K562 (cell line): Measurements from ENCODE around the gene KLF17. TPM values are rescaled to one million over a fixed set of nuclear protein-coding genes. Genes with fewer than 3 reads are reported as not detected.

ENCODE experiments used
- ATAC-seq: fragments of 200-7000 bp; cut with Tn5 transposase; 3 replicates; pipeline ENCODE4 v1.9.1; 2020; ENCODE audit warnings: moderate library complexity
- BruUV-seq: library from RNA; stranded (reverse); fragments of 400-500 nt; replicated peaks from 2 replicates; lab custom pipeline; 2021; lab: Mats Ljungman, UMichigan
- CTCF ChIA-PET: fragments of 300-600 bp; formaldehyde crosslinking; extraction: SDS; loops from one replicate; lab custom pipeline; 2021; ENCODE audit warnings: low intra/inter-chr PET ratio; lab: Yijun Ruan, JAX
- POLR2A ChIA-PET: fragments of 300-600, 350-650 bp; sonication (Branson Sonifier 250); formaldehyde crosslinking; extraction: SDS; loops from one replicate; lab custom pipeline; 2021; ENCODE audit warnings: antibody characterized with exemption, inconsistent platforms; lab: Yijun Ruan, JAX
- DNase-seq, 4 experiments: peaks; one replicate each; pipeline versions ENCODE4 v3.0.0 to v3.0.0-alpha.2; 2011 to 2018; ENCODE audit warnings: low spot score in 3 of 4, mixed read lengths in 3 of 4; ENCODE audit errors: extremely low read depth in 1 of 4
- FAIRE-seq: peaks from 2 replicates; lab custom pipeline; 2011; peaks lifted over from hg19 to GRCh38; lab: Jason Lieb, UNC
- H2AFZ ChIP-seq: 2 replicates; pipeline ENCODE4 v1.6.0; 2011; ENCODE audit warnings: low read depth, low read length, control low read depth, inconsistent platforms
- H3K27ac ChIP-seq: fragments of 200-600 bp; 3 replicates; pipeline ENCODE4 v1.8.0; 2011; ENCODE audit warnings: low read depth, mild to moderate bottlenecking, control low read depth, inconsistent platforms, low read length, moderate library complexity, mixed read lengths; ENCODE audit errors: extremely low read depth
- H3K27me3 ChIP-seq, 2 experiments: fragments of 300-600 bp in 1 of 2; 2 replicates in 1 of 2; 3 replicates in 1 of 2; pipeline versions ENCODE4 v1.6.0 to v1.8.0; 2011; ENCODE audit warnings: inconsistent platforms in 2 of 2, low read length in 2 of 2, mild to moderate bottlenecking in 1 of 2, mixed read lengths in 1 of 2, moderate library complexity in 1 of 2; ENCODE audit not compliant: control insufficient read depth in 2 of 2, insufficient read depth in 2 of 2
- H3K36me3 ChIP-seq: fragments of 300-600 bp; 3 replicates; pipeline ENCODE4 v1.8.0; 2011; ENCODE audit warnings: mild to moderate bottlenecking, low read length, inconsistent platforms; ENCODE audit not compliant: control insufficient read depth, insufficient read depth
- H3K4me1 ChIP-seq, 2 experiments: fragments of 200-600 bp in 1 of 2; replicated peaks in 1 of 2; 2 replicates in 1 of 2; 3 replicates in 1 of 2; pipeline versions ENCODE4 v1.5.1 to v1.8.0; 2011; ENCODE audit warnings: inconsistent platforms in 2 of 2, low read length in 2 of 2, mild to moderate bottlenecking in 1 of 2, mixed read lengths in 1 of 2, moderate library complexity in 1 of 2; ENCODE audit not compliant: control insufficient read depth in 2 of 2, insufficient read depth in 2 of 2
- H3K4me2 ChIP-seq: 2 replicates; pipeline ENCODE4 v1.6.1; 2011; ENCODE audit warnings: low read length, control low read depth, inconsistent platforms, mixed read lengths; ENCODE audit not compliant: insufficient read depth
- H3K4me3 ChIP-seq: fragments of 200-600 bp; sonication (generic), shearing (Covaris generic); 2 replicates; pipeline ENCODE4 v1.5.1; 2016; ENCODE audit warnings: control low read depth, inconsistent platforms
- H3K79me2 ChIP-seq: fragments of 200-600 bp; 3 replicates; pipeline ENCODE4 v1.8.0; 2011; ENCODE audit warnings: low read length, inconsistent platforms; ENCODE audit not compliant: control insufficient read depth, insufficient read depth
- H3K9ac ChIP-seq, 2 experiments: 2 replicates each; pipeline versions ENCODE4 v1.6.0 to v1.6.1; 2011; ENCODE audit warnings: low read depth in 2 of 2, low read length in 2 of 2, control low read depth in 1 of 2, inconsistent platforms in 1 of 2, mild to moderate bottlenecking in 1 of 2, mixed read lengths in 1 of 2; ENCODE audit not compliant: insufficient read depth in 1 of 2
- H3K9me1 ChIP-seq: one replicate; pipeline ENCODE4 v1.6.0; 2011; ENCODE audit warnings: inconsistent platforms, mild to moderate bottlenecking, low read length, moderate library complexity; ENCODE audit not compliant: control insufficient read depth, insufficient read depth
- H3K9me3 ChIP-seq: replicated peaks from 2 replicates; pipeline ENCODE4 v1.5.1; 2011; ENCODE audit warnings: low read depth, low read length, inconsistent platforms; ENCODE audit not compliant: control insufficient read depth, insufficient read depth
- H4K20me1 ChIP-seq: replicated peaks from 2 replicates; pipeline ENCODE4 v1.6.1; 2011; ENCODE audit warnings: low read length, inconsistent platforms, mixed read lengths; ENCODE audit not compliant: control insufficient read depth, insufficient read depth
- CBX8 ChIP-seq: fragments of 200-600 bp; sonication (generic); IDR thresholded peaks from 2 replicates; pipeline ENCODE4 v1.6.1; 2012; ENCODE audit warnings: borderline replicate concordance, mixed run types, low read depth, mild to moderate bottlenecking, moderate library complexity, mixed read lengths, low read length, control low read depth, inconsistent platforms; ENCODE audit not compliant: poor library complexity, severe bottlenecking; ENCODE audit errors: extremely low read depth
- ESRRB ChIP-seq: fragments of 250-450 bp; sonication (Bioruptor Pico); IDR thresholded peaks from 2 replicates; pipeline ENCODE4 v1.5.0; 2020; ENCODE audit warnings: mild to moderate bottlenecking, moderate library complexity, borderline replicate concordance
- MCM2 ChIP-seq: fragments of 450-650 bp; IDR thresholded peaks from 2 replicates; pipeline ENCODE4 v1.6.1; 2017; ENCODE audit warnings: low read depth, mild to moderate bottlenecking
- NELFE ChIP-seq: IDR thresholded peaks from 2 replicates; pipeline ENCODE4 v1.6.1; 2011; ENCODE audit warnings: mild to moderate bottlenecking; ENCODE audit not compliant: insufficient read depth, insufficient read length
- NFYB ChIP-seq: IDR thresholded peaks from 2 replicates; pipeline ENCODE4 v1.6.1; 2011; ENCODE audit warnings: mild to moderate bottlenecking, moderate library complexity; ENCODE audit not compliant: insufficient read length; ENCODE audit errors: extremely low read depth
- SMARCC2 ChIP-seq: fragments of 450-650 bp; IDR thresholded peaks from 2 replicates; pipeline ENCODE4 v1.6.1; 2017; ENCODE audit warnings: antibody characterized with exemption, moderate library complexity, mild to moderate bottlenecking, low read depth
- SPI1 ChIP-seq: IDR thresholded peaks from 2 replicates; pipeline ENCODE4 v1.6.1; 2011; ENCODE audit warnings: low read depth, low read length, control low read depth, borderline replicate concordance
- SRSF7 ChIP-seq: fragments of 200-400 bp; formaldehyde crosslinking; optimal IDR thresholded peaks from 2 replicates; pipeline ENCODE3; 2017; ENCODE audit warnings: mild to moderate bottlenecking, low read depth, low read length
- ZBTB17 ChIP-seq: fragments of 450-650 bp; formaldehyde crosslinking; IDR thresholded peaks from 2 replicates; pipeline ENCODE4 v1.4.0; 2020; ENCODE audit warnings: mild to moderate bottlenecking
- ZBTB7A ChIP-seq: IDR thresholded peaks from 2 replicates; pipeline ENCODE4 v1.6.1; 2011; ENCODE audit warnings: low read depth, mild to moderate bottlenecking, low read length, moderate library complexity, borderline replicate concordance; ENCODE audit not compliant: control insufficient read depth
- ZNF253 ChIP-seq: fragments of 250-450 bp; sonication (Bioruptor Pico); conservative IDR thresholded peaks from 2 replicates; pipeline ENCODE4 v1.6.1; 2021; ENCODE audit warnings: mild to moderate bottlenecking
- ZNF347 ChIP-seq: fragments of 450-650 bp; formaldehyde crosslinking; IDR thresholded peaks from 2 replicates; pipeline ENCODE4 v1.4.0; 2020; ENCODE audit warnings: low read depth, mild to moderate bottlenecking, moderate library complexity
- ZSCAN29 ChIP-seq: fragments of 450-650 bp; IDR thresholded peaks from 2 replicates; pipeline ENCODE4 v1.6.1; 2017
- WGBS: fragments of 100-300 bp; shearing (Covaris generic); methylation state at CpG from one replicate; pipeline ENCODE4 v1.1.6; 2016; ENCODE audit warnings: low coverage, mixed read lengths; ENCODE audit not compliant: insufficient coverage; ENCODE audit errors: missing lambda C conversion rate; 5-methylcytosine and 5-hydroxymethylcytosine counted together
- in situ Hi-C: fragments of 300-500 bp; cut with MboI; formaldehyde crosslinking; loops from 4 replicates; pipeline ENCODE4 v1.15.0; 2018; ENCODE audit warnings: inconsistent platforms, mixed read lengths
- intact Hi-C: fragments of 100-400 bp; cut with micrococcal nuclease; formaldehyde crosslinking; loops from 2 replicates; pipeline ENCODE4 v1.14.2; 2022
- polyA plus RNA-seq, 8 experiments: library from polyadenylated mRNA; depleted of rRNA in 4 of 8; stranded (reverse) in 5 of 8; unstranded in 3 of 8; fragments of >200 nt; fragmentation: Nextera tagmentation in 2 of 8; fragmentation: Illumina TruSeq in 1 of 8; extraction: Ambion mirVana in 2 of 8; extraction: Trizol in 1 of 8; gene quantifications; 2 replicates each; pipeline versions ENCODE4 v1.2.1 to v1.2.3, GENCODE V29; 2011 to 2014; ENCODE audit warnings: inconsistent platforms in 1 of 8, missing spikeins in 1 of 8
- total RNA-seq, 7 experiments: library from RNA; depleted of rRNA in 6 of 7; stranded (reverse); fragments of >200 nt in 6 of 7; fragmentation: Illumina TruSeq in 2 of 7; extraction: Trizol in 2 of 7; gene quantifications; 2 replicates each; pipeline versions ENCODE4 v1.2.1 to v1.2.3, GENCODE V29; 2011 to 2021; ENCODE audit warnings: low replicate concordance in 1 of 7
- TF ChIP-seq, protein P1 (sequence below): sonication (generic); formaldehyde crosslinking; IDR thresholded peaks from 2 replicates; pipeline ENCODE4 v1.8.0; 2023; ENCODE audit warnings: mild to moderate bottlenecking, missing genetic modification reagents

Gene KLF17
- total and polyA plus RNA-seq, 9 of the 15 experiments (the other 6 are each of a cell fraction or from before 2014, with no cell fraction given) = 0.01 to 0.24 (median 0.13) TPM; not detected in 6

DNA sequence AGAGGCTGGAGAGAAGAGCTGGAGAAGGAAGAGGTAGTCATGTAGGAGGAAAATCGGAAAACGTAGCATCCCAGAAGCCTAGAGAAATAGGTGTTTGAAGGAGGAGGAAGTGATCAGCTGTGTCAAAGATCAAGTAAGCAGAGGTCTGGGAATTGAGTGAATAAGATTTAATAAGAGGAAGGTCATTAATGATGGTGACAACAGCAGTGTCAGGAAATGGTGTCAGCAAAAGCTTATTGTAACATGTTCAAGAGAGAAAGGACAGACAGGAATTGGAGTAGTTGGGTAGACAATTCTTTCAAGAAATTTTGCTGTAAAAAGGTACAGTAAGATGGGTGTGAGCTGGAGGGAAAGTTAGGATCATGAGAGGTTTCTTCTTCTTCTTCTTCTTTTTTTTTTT lies 45.8 kb upstream of the KLF17 start:
- WGBS = 3% methylated on average over 2 of the region's 2 CpGs
- CTCF ChIA-PET = interaction anchor here (0.7 kb wide), 1 partner anchor 13 kb away, joined by 3 read pairs; no protein-coding TSS in a partner anchor
- no peaks in the 10 kb centered on the region for H3K9me3 ChIP-seq

DNA sequence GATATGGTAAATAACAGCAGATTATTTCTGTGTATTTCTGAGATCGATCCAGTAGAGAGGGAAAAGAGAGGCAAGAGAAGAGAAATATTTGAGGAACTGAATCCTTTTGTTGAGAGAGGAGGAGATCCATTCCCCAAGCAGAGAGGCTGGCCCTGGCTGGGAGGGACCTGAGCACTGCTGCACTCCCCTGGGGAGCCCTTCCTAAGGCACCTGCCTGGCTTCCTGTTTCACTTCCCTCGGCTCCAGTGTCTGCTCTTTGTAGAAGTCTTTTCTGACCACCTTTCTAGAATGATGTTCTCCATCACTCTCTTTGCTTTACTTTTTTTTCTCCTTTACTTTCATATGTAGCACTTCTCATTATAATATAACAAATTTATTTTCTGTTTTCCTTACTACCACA lies 45.1 kb upstream of the KLF17 start:
- no peak overlapping the region for H3K4me3 ChIP-seq
- peaks cover 4 to 7% of the 10 kb centered on the region in 2 experiments; a peak in 3 of 5 replicates for H3K4me1 ChIP-seq
- WGBS = 9% methylated on average over 2 of the region's 2 CpGs
- H3K27me3 ChIP-seq = peaks cover 18 to 22% of the 10 kb centered on the region in 2 experiments; a peak in 3 of 5 replicates
- no peak overlapping the region for H3K27ac ChIP-seq
- in situ Hi-C loops = no loop called here
- intact Hi-C loops = no loop called here
- no peaks in the 10 kb centered on the region for H3K9me3 ChIP-seq
- H3K9ac ChIP-seq = no peak overlapping the region
- FAIRE-seq (no peak), DNase-seq (no peak), ATAC-seq (peak; percentile 57; the same call in 2 of the 3 replicates)
- ChIA-PET CTCF (no interaction called here), POLR2A (no interaction called here)
- H2AFZ ChIP-seq = no peak overlapping the region
- no peak overlapping the region for H3K4me2 ChIP-seq
- no peaks in the 10 kb centered on the region for H3K36me3 ChIP-seq
- no peaks in the 10 kb centered on the region; the same call in 1 of the 2 replicates for H4K20me1 ChIP-seq
- H3K79me2 ChIP-seq = no peaks in the 10 kb centered on the region
- no peaks in the 10 kb centered on the region for H3K9me1 ChIP-seq
- no TSS peak for BruUV-seq
- TF ChIP-seq ZSCAN29 (no peak), CBX8 (no peak), MCM2 (no peak), ZBTB7A (no peak), NELFE (no peak), SMARCC2 (no peak), NFYB (no peak), ZBTB17 (no peak), ZNF253 (CRISPR knock-in tag) (no peak), ZNF347 (no peak), SPI1 (peak; percentile 28; the same call in 1 of the 2 replicates), SRSF7 (no peak)
- TF ChIP-seq, protein P1, sequence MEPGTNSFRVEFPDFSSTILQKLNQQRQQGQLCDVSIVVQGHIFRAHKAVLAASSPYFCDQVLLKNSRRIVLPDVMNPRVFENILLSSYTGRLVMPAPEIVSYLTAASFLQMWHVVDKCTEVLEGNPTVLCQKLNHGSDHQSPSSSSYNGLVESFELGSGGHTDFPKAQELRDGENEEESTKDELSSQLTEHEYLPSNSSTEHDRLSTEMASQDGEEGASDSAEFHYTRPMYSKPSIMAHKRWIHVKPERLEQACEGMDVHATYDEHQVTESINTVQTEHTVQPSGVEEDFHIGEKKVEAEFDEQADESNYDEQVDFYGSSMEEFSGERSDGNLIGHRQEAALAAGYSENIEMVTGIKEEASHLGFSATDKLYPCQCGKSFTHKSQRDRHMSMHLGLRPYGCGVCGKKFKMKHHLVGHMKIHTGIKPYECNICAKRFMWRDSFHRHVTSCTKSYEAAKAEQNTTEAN (CRISPR knock-in tag) = no peak

More for the DNA sequence above, 45.8 kb upstream of the KLF17 start:
- TF ChIP-seq ESRRB (CRISPR knock-in tag) = no peak
- no peak overlapping the region for H3K4me2 ChIP-seq
- H3K9ac ChIP-seq = no peak overlapping the region
- no peak overlapping the region for H3K27ac ChIP-seq
- H4K20me1 ChIP-seq = no peaks in the 10 kb centered on the region; the same call in 1 of the 2 replicates
- no peak for FAIRE-seq
- POLR2A ChIA-PET = interaction anchor here (0.6 to 1.3 kb wide), 3 partner anchors 8 to 21 kb away, joined by 3 read pairs; no protein-coding TSS in a partner anchor
- no peak for DNase-seq
- H3K36me3 ChIP-seq = no peaks in the 10 kb centered on the region
- H3K4me3 ChIP-seq = no peak overlapping the region
- no peaks in the 10 kb centered on the region for H3K9me1 ChIP-seq
- no TSS peak for BruUV-seq
- H3K4me1 ChIP-seq = peaks cover 4 to 11% of the 10 kb centered on the region in 2 experiments; a peak in 3 of 5 replicates
- intact Hi-C loops = no loop called here
- in situ Hi-C loops = no loop called here
- peaks cover 16 to 21% of the 10 kb centered on the region in 2 experiments; a peak in 3 of 5 replicates for H3K27me3 ChIP-seq
- no peak for ATAC-seq
- no peak overlapping the region for H2AFZ ChIP-seq
- H3K79me2 ChIP-seq = no peaks in the 10 kb centered on the region
